Measurements from ENCODE around the gene CHKA.

GRCh38 chr11:68025047-68025446, 96.1 kb downstream of the CHKA start:
- TF ChIP-seq GABPA (IDR thresholded peaks at IDR 0.05; ENCODE audit: low read depth) = no peak
- TF ChIP-seq, protein P1, sequence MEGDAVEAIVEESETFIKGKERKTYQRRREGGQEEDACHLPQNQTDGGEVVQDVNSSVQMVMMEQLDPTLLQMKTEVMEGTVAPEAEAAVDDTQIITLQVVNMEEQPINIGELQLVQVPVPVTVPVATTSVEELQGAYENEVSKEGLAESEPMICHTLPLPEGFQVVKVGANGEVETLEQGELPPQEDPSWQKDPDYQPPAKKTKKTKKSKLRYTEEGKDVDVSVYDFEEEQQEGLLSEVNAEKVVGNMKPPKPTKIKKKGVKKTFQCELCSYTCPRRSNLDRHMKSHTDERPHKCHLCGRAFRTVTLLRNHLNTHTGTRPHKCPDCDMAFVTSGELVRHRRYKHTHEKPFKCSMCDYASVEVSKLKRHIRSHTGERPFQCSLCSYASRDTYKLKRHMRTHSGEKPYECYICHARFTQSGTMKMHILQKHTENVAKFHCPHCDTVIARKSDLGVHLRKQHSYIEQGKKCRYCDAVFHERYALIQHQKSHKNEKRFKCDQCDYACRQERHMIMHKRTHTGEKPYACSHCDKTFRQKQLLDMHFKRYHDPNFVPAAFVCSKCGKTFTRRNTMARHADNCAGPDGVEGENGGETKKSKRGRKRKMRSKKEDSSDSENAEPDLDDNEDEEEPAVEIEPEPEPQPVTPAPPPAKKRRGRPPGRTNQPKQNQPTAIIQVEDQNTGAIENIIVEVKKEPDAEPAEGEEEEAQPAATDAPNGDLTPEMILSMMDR (IDR thresholded peaks at IDR 0.05) = 0 out of 2 replicates have a peak, but pooled peaks have one; percentile 8
- no peak for TF ChIP-seq TEAD4 (IDR thresholded peaks at IDR 0.05; ENCODE audit: borderline replicate concordance, insufficient read depth)
- TF ChIP-seq TAF1 (IDR thresholded peaks at IDR 0.05; ENCODE audit: borderline replicate concordance, low read depth, low read length) = no peak
- TF ChIP-seq USF2 (IDR thresholded peaks at IDR 0.05; ENCODE audit: borderline replicate concordance, low read depth, low read length) = no peak
- no peak for TF ChIP-seq SMC3 (IDR thresholded peaks at IDR 0.05; ENCODE audit: low read depth, low read length)
- TF ChIP-seq REST (IDR thresholded peaks at IDR 0.05; ENCODE audit: low read depth, low read length) = no peak
- no peak for TF ChIP-seq RAD21 (IDR thresholded peaks at IDR 0.05; ENCODE audit: low read length)
- no peak for TF ChIP-seq EZH2phosphoT487 (IDR thresholded peaks at IDR 0.05; ENCODE audit: borderline replicate concordance, low read depth)

Measured in SK-N-SH (cell line).